ENCODE measurements around the gene AFF2. TPM values are rescaled to one million over a fixed set of nuclear protein-coding genes. Genes with fewer than 3 reads are reported as not detected.

The AFF2 gene
- total RNA-seq, 5 donors from 2014 or later (not counting 1 experiment from before 2014, with no cell fraction given), result 0.95 to 4.1 (median 2.3) TPM

DNA sequence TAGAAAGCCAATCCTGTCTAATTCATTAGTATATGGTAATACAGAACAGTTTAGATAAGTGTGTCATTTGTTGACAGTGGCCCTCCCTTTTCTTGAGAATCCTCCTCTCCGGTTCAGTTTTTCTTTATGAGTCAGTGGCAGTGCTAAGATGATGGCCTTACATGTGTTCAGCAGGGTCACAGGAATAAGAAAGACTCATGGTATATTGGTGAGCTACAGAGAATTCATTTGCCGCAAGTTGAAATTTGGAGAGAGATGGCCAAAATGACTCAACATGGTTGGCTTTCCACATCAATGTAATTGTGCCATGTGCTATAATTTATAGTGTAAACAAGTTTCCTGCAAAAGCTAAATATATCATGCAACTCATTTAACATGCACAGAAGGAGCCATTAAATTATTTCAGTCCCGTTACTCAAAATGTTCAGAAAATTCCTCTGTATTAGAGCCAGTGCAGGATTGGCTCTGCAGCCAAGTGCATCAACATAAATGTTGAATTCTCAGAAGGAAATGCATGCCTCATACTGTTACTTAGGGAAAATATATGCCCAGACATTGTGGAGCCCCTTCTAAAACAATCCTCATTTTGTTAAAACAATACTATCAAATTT, 374.3 kb downstream of the AFF2 start:
- no peaks in the 10 kb centered on the region for H3K36me3 ChIP-seq (ENCODE audit: control insufficient read depth in 2 of 2, extremely low read depth in 1 of 2, insufficient read depth in 1 of 2, low read length in 1 of 2)
- Mint-ChIP-seq H3K27ac (no peak overlapping the region), H3K27me3 (peaks cover 0 to 5% of the 10 kb centered on the region in 2 donors), H3K9me3 (no peaks in the 10 kb centered on the region), H3K4me1 (no peaks in the 10 kb centered on the region), H3K4me3 (no peak overlapping the region), H3K36me3 (no peaks in the 10 kb centered on the region)
- H3K4me1 ChIP-seq (ENCODE audit: control insufficient read depth in 1 of 2, extremely low read depth in 1 of 2, insufficient read depth in 2 of 2, low read length in 2 of 2), result no peaks in the 10 kb centered on the region
- DNase-seq (no peak), ATAC-seq (replicated peaks in 1 of 4) (no peak)
- H3K4me3 ChIP-seq (ENCODE audit: control insufficient read depth in 1 of 2, extremely low read depth in 1 of 2, low read length in 1 of 2), result no peak overlapping the region
- H3K27me3 ChIP-seq (replicated peaks in 1 of 2; ENCODE audit: control insufficient read depth in 2 of 2, extremely low read depth in 1 of 2, insufficient read depth in 2 of 2, low read length in 1 of 2), result no peaks in the 10 kb centered on the region
- POLR2A ChIA-PET, result no interaction called here
- 100% methylated on average over 1 of the region's 3 CpGs for WGBS (ENCODE audit: insufficient coverage)
- no peaks in the 10 kb centered on the region for H3K9me3 ChIP-seq
- CTCF ChIA-PET, result interaction anchor here in 1 of 2 donors (0.9 kb wide), 1 partner anchor 10 kb away, joined by 3 read pairs; no protein-coding TSS in a partner anchor
- H3K27ac ChIP-seq (ENCODE audit: low read length), result no peak overlapping the region

DNA sequence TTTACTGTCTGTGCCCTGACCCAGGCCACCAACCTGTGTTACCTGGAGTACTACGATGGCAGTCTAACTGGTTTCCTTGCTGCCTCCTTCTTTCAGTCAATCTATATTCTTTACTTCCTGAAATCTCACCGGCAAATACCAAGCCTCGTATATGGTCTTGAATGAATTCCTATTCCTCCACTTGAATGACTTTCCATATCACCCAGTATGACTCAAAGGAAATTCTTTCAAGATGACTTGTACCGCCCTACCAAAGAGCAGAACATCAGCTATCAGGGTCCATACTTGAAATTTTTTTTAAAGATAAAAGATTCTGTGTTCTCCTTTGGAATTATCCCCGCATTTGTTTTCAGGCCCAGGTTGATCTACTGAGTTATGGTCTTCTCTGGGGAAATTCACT, 378.0 kb downstream of the AFF2 start:
- no peaks in the 10 kb centered on the region for H3K4me1 ChIP-seq (ENCODE audit: control insufficient read depth in 1 of 2, extremely low read depth in 1 of 2, insufficient read depth in 2 of 2, low read length in 2 of 2)
- ATAC-seq (replicated peaks in 1 of 4) (no peak), DNase-seq (no peak)
- H3K27ac ChIP-seq (ENCODE audit: low read length), result no peak overlapping the region
- ChIA-PET POLR2A (interaction anchor here in 1 of 2 donors (0.6 kb wide), 1 partner anchor 81 kb away, joined by 3 read pairs; no protein-coding TSS in a partner anchor), CTCF (no interaction called here)
- H3K4me3 Mint-ChIP-seq, result no peak overlapping the region
- WGBS (ENCODE audit: insufficient coverage), result 72% methylated on average over 2 of the region's 5 CpGs
- H3K36me3 Mint-ChIP-seq, result no peaks in the 10 kb centered on the region
- H3K27ac Mint-ChIP-seq, result no peak overlapping the region
- no peaks in the 10 kb centered on the region for H3K9me3 ChIP-seq
- no peaks in the 10 kb centered on the region for H3K4me1 Mint-ChIP-seq
- H3K36me3 ChIP-seq (ENCODE audit: control insufficient read depth in 2 of 2, extremely low read depth in 1 of 2, insufficient read depth in 1 of 2, low read length in 1 of 2), result no peaks in the 10 kb centered on the region
- H3K4me3 ChIP-seq (ENCODE audit: control insufficient read depth in 1 of 2, extremely low read depth in 1 of 2, low read length in 1 of 2), result no peak overlapping the region
- no peaks in the 10 kb centered on the region for H3K27me3 ChIP-seq (replicated peaks in 1 of 2; ENCODE audit: control insufficient read depth in 2 of 2, extremely low read depth in 1 of 2, insufficient read depth in 2 of 2, low read length in 1 of 2)
- no peaks in the 10 kb centered on the region for H3K9me3 Mint-ChIP-seq
- H3K27me3 Mint-ChIP-seq, result peaks cover 0 to 5% of the 10 kb centered on the region in 2 donors

DNA sequence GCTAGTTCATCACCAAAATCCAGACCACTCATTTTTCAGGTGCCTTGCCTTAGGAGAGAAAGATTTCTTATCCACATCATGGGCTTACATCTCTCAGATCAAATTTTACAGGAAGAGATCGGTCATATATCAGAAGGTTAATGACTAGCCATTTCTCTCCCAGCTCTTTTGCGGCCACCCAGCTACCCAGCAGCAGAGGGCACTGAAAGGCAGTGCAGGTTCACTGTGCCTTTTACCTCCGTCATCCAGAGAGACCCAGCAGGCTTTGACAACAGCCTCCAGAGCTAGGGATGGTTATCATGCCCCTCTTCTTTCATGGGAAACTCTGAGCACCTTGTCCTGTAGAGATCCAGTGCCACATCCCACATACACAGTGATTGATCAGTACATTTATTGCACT, 384.8 kb downstream of the AFF2 start:
- Histone ChIP-seq H3K27ac (ENCODE audit: low read length) (no peak overlapping the region), H3K9me3 (no peaks in the 10 kb centered on the region), H3K36me3 (ENCODE audit: control insufficient read depth in 2 of 2, extremely low read depth in 1 of 2, insufficient read depth in 1 of 2, low read length in 1 of 2) (no peaks in the 10 kb centered on the region), H3K4me3 (ENCODE audit: control insufficient read depth in 1 of 2, extremely low read depth in 1 of 2, low read length in 1 of 2) (no peak overlapping the region), H3K27me3 (replicated peaks in 1 of 2; ENCODE audit: control insufficient read depth in 2 of 2, extremely low read depth in 1 of 2, insufficient read depth in 2 of 2, low read length in 1 of 2) (no peaks in the 10 kb centered on the region), H3K4me1 (ENCODE audit: control insufficient read depth in 1 of 2, extremely low read depth in 1 of 2, insufficient read depth in 2 of 2, low read length in 2 of 2) (no peaks in the 10 kb centered on the region)
- ATAC-seq (replicated peaks in 1 of 4), result no peak
- Mint-ChIP-seq H3K4me3 (no peak overlapping the region), H3K4me1 (no peaks in the 10 kb centered on the region), H3K27me3 (peaks cover 0 to 8% of the 10 kb centered on the region in 2 donors), H3K9me3 (no peaks in the 10 kb centered on the region), H3K27ac (no peak overlapping the region), H3K36me3 (no peaks in the 10 kb centered on the region)
- POLR2A ChIA-PET, result no interaction called here
- CTCF ChIA-PET, result no interaction called here
- DNase-seq, result no peak
- no CpG with 5 or more reads among the region's 3 CpGs for WGBS (ENCODE audit: insufficient coverage)

DNA sequence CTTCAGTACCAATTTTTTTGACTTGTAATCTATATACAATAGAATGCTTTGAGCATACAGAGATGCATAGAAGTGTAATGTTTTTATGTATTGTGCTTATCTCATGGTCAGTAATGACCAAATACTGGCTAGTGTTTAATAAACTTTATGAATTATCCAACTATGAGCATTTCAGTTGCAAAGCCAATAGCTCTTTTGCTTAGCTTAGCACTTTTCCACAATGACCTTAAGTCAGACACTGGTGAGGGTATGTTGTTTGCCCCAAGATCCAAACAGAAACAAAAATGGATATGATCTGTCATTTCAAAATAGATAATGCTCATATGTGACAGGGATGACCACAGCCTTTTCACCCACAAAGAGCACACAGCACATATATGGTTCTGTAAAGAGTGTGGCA, 393.0 kb downstream of the AFF2 start:
- H3K27ac ChIP-seq (ENCODE audit: low read length), result no peak overlapping the region
- H3K36me3 ChIP-seq (ENCODE audit: control insufficient read depth in 2 of 2, extremely low read depth in 1 of 2, insufficient read depth in 1 of 2, low read length in 1 of 2), result no peaks in the 10 kb centered on the region
- CTCF ChIA-PET, result no interaction called here
- no peaks in the 10 kb centered on the region for H3K4me1 ChIP-seq (ENCODE audit: control insufficient read depth in 1 of 2, extremely low read depth in 1 of 2, insufficient read depth in 2 of 2, low read length in 2 of 2)
- H3K4me3 Mint-ChIP-seq, result no peak overlapping the region
- no peaks in the 10 kb centered on the region for H3K36me3 Mint-ChIP-seq
- H3K4me3 ChIP-seq (ENCODE audit: control insufficient read depth in 1 of 2, extremely low read depth in 1 of 2, low read length in 1 of 2), result no peak overlapping the region
- no peaks in the 10 kb centered on the region for H3K27me3 ChIP-seq (replicated peaks in 1 of 2; ENCODE audit: control insufficient read depth in 2 of 2, extremely low read depth in 1 of 2, insufficient read depth in 2 of 2, low read length in 1 of 2)
- H3K9me3 ChIP-seq, result no peaks in the 10 kb centered on the region
- POLR2A ChIA-PET, result no interaction called here
- ATAC-seq (replicated peaks in 1 of 4) (no peak), DNase-seq (no peak)
- no peaks in the 10 kb centered on the region for H3K9me3 Mint-ChIP-seq
- peaks cover 0 to 18% of the 10 kb centered on the region in 2 donors for H3K27me3 Mint-ChIP-seq
- no peaks in the 10 kb centered on the region for H3K4me1 Mint-ChIP-seq
- H3K27ac Mint-ChIP-seq, result no peak overlapping the region

DNA sequence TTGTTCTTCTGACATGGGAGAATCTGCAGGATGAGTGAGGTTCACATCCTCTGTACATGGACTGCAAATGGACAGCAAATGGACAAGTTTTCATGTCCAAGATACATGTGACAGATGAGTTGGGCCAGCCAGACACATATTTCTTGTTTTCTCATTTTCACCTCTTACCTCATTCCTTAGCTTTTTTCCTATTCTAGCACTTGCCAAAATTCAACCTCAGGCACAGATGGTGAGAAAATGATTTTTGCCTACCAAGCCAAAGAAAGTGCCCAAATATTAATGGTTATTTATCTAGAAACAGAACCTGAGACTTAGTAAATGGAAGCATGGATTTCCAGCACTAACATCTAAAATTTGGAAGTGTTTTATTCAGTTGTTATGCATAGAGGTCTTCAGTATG, 402.2 kb downstream of the AFF2 start:
- H3K4me3 Mint-ChIP-seq, result no peak overlapping the region
- peaks cover 0 to 15% of the 10 kb centered on the region in 2 donors for H3K27me3 Mint-ChIP-seq
- no peak for DNase-seq
- Histone ChIP-seq H3K36me3 (ENCODE audit: control insufficient read depth in 2 of 2, extremely low read depth in 1 of 2, insufficient read depth in 1 of 2, low read length in 1 of 2) (no peaks in the 10 kb centered on the region), H3K4me3 (ENCODE audit: control insufficient read depth in 1 of 2, extremely low read depth in 1 of 2, low read length in 1 of 2) (no peak overlapping the region), H3K9me3 (no peaks in the 10 kb centered on the region), H3K27ac (ENCODE audit: low read length) (no peak overlapping the region), H3K27me3 (replicated peaks in 1 of 2; ENCODE audit: control insufficient read depth in 2 of 2, extremely low read depth in 1 of 2, insufficient read depth in 2 of 2, low read length in 1 of 2) (no peaks in the 10 kb centered on the region), H3K4me1 (ENCODE audit: control insufficient read depth in 1 of 2, extremely low read depth in 1 of 2, insufficient read depth in 2 of 2, low read length in 2 of 2) (no peaks in the 10 kb centered on the region)
- H3K9me3 Mint-ChIP-seq, result peaks cover 2 to 9% (median 5%) of the 10 kb centered on the region in 3 donors
- H3K36me3 Mint-ChIP-seq, result no peaks in the 10 kb centered on the region
- ChIA-PET CTCF (no interaction called here), POLR2A (no interaction called here)
- no peaks in the 10 kb centered on the region for H3K4me1 Mint-ChIP-seq
- ATAC-seq (replicated peaks in 1 of 4), result no peak
- H3K27ac Mint-ChIP-seq, result no peak overlapping the region

DNA sequence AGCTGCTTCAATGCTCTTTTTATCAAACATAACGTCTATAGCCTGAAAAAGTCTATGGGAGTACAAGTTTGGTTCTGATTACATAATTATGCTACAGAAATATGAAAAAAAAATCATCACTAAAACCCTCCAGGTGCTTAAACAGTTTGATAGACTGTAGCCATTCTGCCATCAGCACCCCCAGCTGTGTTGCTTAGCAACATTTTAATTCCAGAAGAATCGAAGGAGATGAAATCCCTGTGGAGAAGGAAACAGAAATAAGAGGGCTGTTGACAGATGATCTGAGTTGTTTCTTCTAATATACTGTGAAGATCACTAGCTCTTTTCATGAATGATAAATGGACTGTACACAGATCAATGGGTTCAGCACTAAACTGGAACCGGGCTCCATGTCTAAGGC, 402.8 kb downstream of the AFF2 start:
- ATAC-seq (replicated peaks in 1 of 4), result no peak
- Mint-ChIP-seq H3K9me3 (peaks cover 2 to 9% (median 5%) of the 10 kb centered on the region in 3 donors), H3K4me3 (no peak overlapping the region), H3K27ac (no peak overlapping the region), H3K36me3 (no peaks in the 10 kb centered on the region), H3K4me1 (no peaks in the 10 kb centered on the region), H3K27me3 (peaks cover 0 to 12% of the 10 kb centered on the region in 2 donors)
- Histone ChIP-seq H3K36me3 (ENCODE audit: control insufficient read depth in 2 of 2, extremely low read depth in 1 of 2, insufficient read depth in 1 of 2, low read length in 1 of 2) (no peaks in the 10 kb centered on the region), H3K9me3 (no peaks in the 10 kb centered on the region), H3K4me3 (ENCODE audit: control insufficient read depth in 1 of 2, extremely low read depth in 1 of 2, low read length in 1 of 2) (no peak overlapping the region), H3K4me1 (ENCODE audit: control insufficient read depth in 1 of 2, extremely low read depth in 1 of 2, insufficient read depth in 2 of 2, low read length in 2 of 2) (no peaks in the 10 kb centered on the region), H3K27ac (ENCODE audit: low read length) (no peak overlapping the region), H3K27me3 (replicated peaks in 1 of 2; ENCODE audit: control insufficient read depth in 2 of 2, extremely low read depth in 1 of 2, insufficient read depth in 2 of 2, low read length in 1 of 2) (no peaks in the 10 kb centered on the region)
- ChIA-PET CTCF (no interaction called here), POLR2A (no interaction called here)
- DNase-seq, result no peak
- no CpG with 5 or more reads among the region's 3 CpGs for WGBS (ENCODE audit: insufficient coverage)

Measured in T-cell (primary cell).